Activated T-cell treated with anti-CD3 and anti-CD28 coated beads for 1 hour (primary cell): ENCODE results near the gene FRAS1.

Experiments
- DNase-seq: peaks from one replicate; pipeline ENCODE4 v3.0.0-alpha.2; 2020; ENCODE audit warnings: low read depth

The FRAS1 gene

GRCh38 chr4:78584863-78585547 is 527.9 kb downstream of the FRAS1 start:
- DNase-seq: no peak

GRCh38 chr4:78585633-78586032 is 528.5 kb downstream of the FRAS1 start:
- DNase-seq: no peak

GRCh38 chr4:78588894-78589545 is 531.9 kb downstream of the FRAS1 start:
- DNase-seq: no peak

GRCh38 chr4:78591404-78591803 is 534.3 kb downstream of the FRAS1 start:
- no peak for DNase-seq

- DNase-seq: no peak
These were observed 535.1 kb downstream of the FRAS1 start for GRCh38 chr4:78592088-78592783.
